Measurements from ENCODE around the gene SVIL.
"Not testable (repeated sequence)": the region's sequence is repeated elsewhere in the genome, so short reads cannot be mapped to it uniquely, and the experiment has no call there.

GRCh38 chr10:29487032-29487883 is 147.5 kb downstream of the SVIL start:
- TF ChIP-seq EZH2 (IDR thresholded peaks at IDR 0.05); POLR2AphosphoS5 (IDR thresholded peaks at IDR 0.05; ENCODE audit: borderline replicate concordance, low read depth, low read length): not testable (repeated sequence)
